Heart left ventricle (tissue), 13 donors: ENCODE results near the gene NRF1.

Source experiments
- CTCF ChIP-seq, 12 donors: fragments of 200-600 bp; sonication (generic) in 4 of 12; IDR thresholded peaks; one replicate each; pipeline versions ENCODE4 v1.5.0 to v1.8.0; 2018 to 2022; ENCODE audit warnings: antibody characterized with exemption in 12 of 12, mild to moderate bottlenecking in 5 of 12
- POLR2A ChIP-seq, 2 donors: fragments of 450-650 bp; IDR thresholded peaks; one replicate each; pipeline ENCODE4 v1.6.1; 2017; ENCODE audit warnings: antibody characterized with exemption in 2 of 2, mild to moderate bottlenecking in 2 of 2, moderate library complexity in 2 of 2
- donor health status: ischemic (EF 13 %, LVEDD 7.1; RV severe dilation, severe dysfunction).
- donor health status: DM: no; HTN: yes; CAD: no.
- donor health status: DM: no; HTN: no; CAD: no.
- donor health status: ischemic (EF 25% LVEDD 6.9; RV normal size, moderate dysfunction).
- donor health status: ischemic (EF 25% LVEDD 5.7; RV mildly dilated, moderate dysfunction).
- donor health status: ischemic (EF 35%, LVEDD 5.7; RV mildly dilated, moderate dysfunction).
- donor health status: nonischemic (EF 11% LVEDD 7.7; RV severe dilation, severe dysfunction).
- donor health status: DM: yes; HTN: yes; CAD: no.
- donor health status: PGD.
- donor health status: ischemic (EF 29% LVEDD 5.4; RV normal size, mild dysfunction).
- donor health status: nonischemic (EF 23%, LVEDD 6.1; RV moderate dilation, normal function).

- no peak for TF ChIP-seq CTCF (IDR thresholded peaks at IDR 0.05)
- TF ChIP-seq POLR2A (IDR thresholded peaks at IDR 0.05), result no peak
Observed at GRCh38 chr7:129729511-129729910, 118.0 kb downstream of the NRF1 start.
